8988T (cell line): Measurements from ENCODE around the gene NCKAP5.

Experiments used
- DNase-seq: peaks from one replicate; pipeline ENCODE4 v3.0.0; 2011

The NCKAP5 gene

GRCh38 chr2:133192028-133192427, 376.2 kb downstream of the NCKAP5 start:
- no peak for DNase-seq

GRCh38 chr2:133177196-133177595, 391.1 kb downstream of the NCKAP5 start:
- no peak for DNase-seq

- no peak for DNase-seq
These were observed 392.3 kb downstream of the NCKAP5 start for GRCh38 chr2:133175926-133176325.

DNA sequence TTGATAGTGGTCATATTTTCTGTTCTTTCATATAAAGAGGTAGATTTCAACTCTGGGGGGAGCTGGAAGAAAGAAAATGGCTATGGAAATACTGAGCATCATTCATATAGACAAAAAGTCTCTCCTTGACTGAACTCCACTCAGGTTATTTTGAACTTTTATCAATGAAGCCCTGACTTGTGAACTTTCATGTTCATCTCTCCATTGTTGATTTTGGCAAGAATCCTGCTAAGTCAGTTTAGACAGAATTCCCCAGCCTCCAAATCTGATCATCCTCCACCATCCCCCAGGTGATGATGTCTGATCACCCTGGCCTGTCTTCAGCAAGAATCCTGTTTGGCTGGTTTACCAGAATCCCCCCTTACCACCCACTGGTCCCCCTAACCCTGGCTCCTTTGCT, 395.0 kb downstream of the NCKAP5 start:
- no peak for DNase-seq

- DNase-seq = peak; percentile 7
These were observed 396.8 kb downstream of the NCKAP5 start for GRCh38 chr2:133171393-133172004.

GRCh38 chr2:133169274-133169912, 398.9 kb downstream of the NCKAP5 start:
- no peak for DNase-seq

DNA sequence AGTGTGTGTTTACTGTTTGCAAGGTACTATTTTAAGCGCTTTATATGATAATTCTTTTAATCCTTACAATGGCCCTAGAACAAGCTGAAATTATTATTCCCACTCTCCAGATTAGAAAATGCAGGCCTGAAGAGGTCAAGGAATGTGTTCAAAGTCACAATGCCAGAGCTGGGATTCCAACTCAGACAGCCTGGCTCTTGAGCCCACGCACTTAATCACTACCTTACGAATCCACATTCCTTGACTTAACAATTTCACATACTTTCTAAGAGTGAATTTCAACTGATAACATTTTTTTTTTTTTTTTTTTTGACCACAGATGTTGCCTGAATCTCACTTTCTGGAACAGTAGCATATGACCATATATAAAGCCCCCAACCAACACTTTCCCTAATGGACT, 400.3 kb downstream of the NCKAP5 start:
- DNase-seq = no peak

DNA sequence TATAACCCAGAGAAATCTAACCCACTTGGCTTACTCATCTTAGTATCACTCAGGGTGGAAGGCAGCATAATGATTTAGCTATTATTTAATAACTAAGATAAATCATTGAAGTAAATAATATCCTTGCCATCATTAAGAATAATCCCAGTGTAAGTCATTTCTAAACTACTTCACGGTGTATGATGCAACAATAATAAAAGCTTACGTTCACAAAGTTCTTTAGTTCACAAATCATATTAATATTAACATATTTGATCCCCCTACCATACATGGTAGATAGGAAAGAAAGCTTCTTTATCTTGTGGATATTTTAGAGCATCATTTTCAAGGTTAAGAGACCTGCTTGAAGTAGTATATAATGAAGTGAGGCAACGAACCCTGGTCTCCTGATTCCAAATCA, 401.0 kb downstream of the NCKAP5 start:
- no peak for DNase-seq

GRCh38 chr2:133166031-133166430, 402.2 kb downstream of the NCKAP5 start:
- DNase-seq = no peak

DNA sequence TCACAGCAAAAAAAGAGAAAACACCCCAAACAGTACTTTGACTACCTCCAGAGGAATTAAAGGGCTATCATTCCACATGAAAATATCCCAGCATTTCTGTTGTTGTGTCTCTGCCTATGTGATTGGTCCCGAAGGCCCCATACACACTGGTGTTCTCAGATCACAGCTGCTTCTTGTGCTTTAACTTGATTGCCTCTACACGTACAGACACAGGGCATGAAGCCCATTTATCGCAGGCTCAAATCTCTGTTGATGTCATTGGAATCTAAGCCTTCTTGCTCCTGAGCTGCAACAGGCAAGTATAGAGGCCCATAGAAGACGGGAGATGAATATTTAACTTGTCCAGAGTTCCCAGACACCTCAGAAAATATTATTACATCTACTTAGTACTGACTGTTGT, 405.2 kb downstream of the NCKAP5 start:
- DNase-seq = no peak

- no peak for DNase-seq
These were observed 409.8 kb downstream of the NCKAP5 start for GRCh38 chr2:133158442-133158841.

DNA sequence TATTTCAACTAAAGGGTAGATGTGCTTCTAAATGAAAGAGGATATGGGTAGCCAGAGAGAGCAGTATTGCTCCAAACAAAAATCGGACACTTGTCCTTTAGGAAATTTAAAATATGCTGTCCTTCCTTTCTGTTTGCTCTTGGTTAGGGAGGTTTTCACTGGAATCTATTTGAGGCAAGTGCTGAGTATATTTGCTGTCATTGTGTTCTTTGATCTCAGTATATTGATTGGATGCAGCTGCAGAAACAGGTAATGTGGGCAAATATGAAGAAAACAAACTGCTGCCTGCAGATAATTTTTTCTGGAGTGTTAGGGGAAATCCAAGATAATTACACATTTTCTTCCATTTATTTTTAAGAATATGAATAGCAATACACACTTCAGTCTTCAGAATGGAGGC, 410.2 kb downstream of the NCKAP5 start:
- DNase-seq = no peak

GRCh38 chr2:133157141-133157540, 411.1 kb downstream of the NCKAP5 start:
- no peak for DNase-seq

GRCh38 chr2:133152801-133153200, 415.5 kb downstream of the NCKAP5 start:
- no peak for DNase-seq

DNA sequence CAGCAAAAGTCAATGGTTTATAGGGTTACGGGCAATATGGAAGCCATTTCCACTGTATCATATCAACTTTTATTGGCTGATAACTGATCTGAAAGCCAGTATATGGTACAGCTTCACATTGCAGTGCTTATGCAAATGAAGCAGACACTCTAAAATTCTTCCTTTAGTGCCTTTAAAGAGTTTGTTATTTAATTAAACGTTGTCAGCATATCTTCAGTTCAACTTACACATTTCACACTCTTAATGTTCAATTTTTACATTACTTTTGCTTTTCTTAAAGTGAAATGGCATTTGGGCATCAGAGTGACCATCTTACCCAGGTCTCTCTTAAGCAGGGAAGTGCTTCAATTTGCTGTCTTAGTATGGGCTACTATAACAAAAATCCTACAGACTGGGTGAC, 420.1 kb downstream of the NCKAP5 start:
- no peak for DNase-seq

DNA sequence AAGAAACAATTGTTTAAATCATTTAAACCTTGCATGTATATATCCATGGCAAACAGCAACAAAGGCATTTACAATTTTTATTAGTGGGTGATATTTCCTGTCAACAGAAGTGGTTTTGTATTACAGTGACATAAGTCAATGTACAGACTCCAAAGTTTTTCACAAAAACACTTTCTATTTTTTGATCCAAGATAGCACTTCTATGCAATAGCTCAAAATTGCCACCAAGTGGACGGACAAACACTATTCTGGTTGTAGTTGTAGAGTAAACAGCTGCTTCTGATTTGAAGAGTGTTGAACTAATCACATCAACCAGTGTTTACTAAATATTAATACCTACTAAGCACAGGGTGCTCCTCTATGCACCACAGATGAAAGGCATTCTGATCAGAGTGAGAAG, 421.4 kb downstream of the NCKAP5 start:
- DNase-seq = no peak

DNA sequence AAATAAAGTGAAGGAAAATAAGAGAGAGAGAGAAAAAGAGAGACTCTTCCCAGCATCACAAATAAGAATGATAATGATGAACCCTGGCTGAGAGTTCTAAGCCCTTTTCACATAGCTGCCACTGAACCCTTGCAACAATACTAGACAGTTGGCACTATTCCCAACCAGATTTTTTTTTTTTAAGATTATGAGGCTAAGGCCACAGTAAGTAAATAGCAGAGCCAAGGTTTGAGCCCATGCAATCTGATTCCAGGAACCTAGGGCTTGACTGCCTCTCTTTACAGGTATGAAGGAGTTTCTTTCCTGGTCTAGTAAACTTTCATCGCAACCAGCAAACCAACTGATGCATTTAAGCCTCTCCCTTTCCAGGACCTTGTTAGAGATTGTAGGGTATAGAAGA, 424.6 kb downstream of the NCKAP5 start:
- no peak for DNase-seq

GRCh38 chr2:133142087-133142486, 426.2 kb downstream of the NCKAP5 start:
- no peak for DNase-seq

GRCh38 chr2:133140620-133141019, 427.6 kb downstream of the NCKAP5 start:
- DNase-seq = no peak

- no peak for DNase-seq
These were observed 428.3 kb downstream of the NCKAP5 start for GRCh38 chr2:133139847-133140533.

DNA sequence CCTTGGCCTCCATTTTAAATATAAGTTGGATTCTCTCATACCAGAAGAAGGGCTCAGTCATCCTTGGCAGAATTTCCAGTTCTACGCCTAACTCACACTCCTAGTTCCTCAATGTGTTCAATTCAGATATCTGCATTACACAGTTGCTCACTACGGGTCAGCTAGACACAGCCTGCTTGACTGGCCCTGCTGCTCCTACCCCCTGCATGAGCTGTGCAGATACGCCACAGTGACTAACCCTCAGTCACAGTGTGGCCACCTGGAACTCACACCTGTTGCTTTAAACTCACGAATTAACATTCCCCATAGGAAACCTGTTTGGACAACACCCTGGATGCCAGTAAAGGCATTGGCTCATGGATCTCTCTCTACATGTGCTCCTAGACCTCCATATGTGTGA, 429.6 kb downstream of the NCKAP5 start:
- no peak for DNase-seq

GRCh38 chr2:133135035-133135654, 433.1 kb downstream of the NCKAP5 start:
- DNase-seq = no peak

- DNase-seq = no peak
These were observed 437.6 kb downstream of the NCKAP5 start for GRCh38 chr2:133130548-133131246.
